G401.6 (cell line): ENCODE results near the gene GNPTAB.
"Not testable (repeated sequence)": the region's sequence is repeated elsewhere in the genome, so short reads cannot be mapped to it uniquely, and the experiment has no call there.

ENCODE experiments used
- FAIRE-seq: peaks from 2 replicates; lab custom pipeline; 2012; peaks lifted over from hg19 to GRCh38; lab: Jason Lieb, UNC

GNPTAB gene

GRCh38 chr12:101830367-101831325 is at the start of gene GNPTAB:
Gene GNPTAB (minus strand): TSS chr12:101830959. CDS start chr12:101830675, 284 bp downstream.
- no peak for FAIRE-seq

- no peak for FAIRE-seq
Measured at GRCh38 chr12:101878243-101878821, 47.6 kb upstream of the GNPTAB start.

GRCh38 chr12:101877806-101878242 is 47.1 kb upstream of the GNPTAB start:
- no peak for FAIRE-seq

- no peak for FAIRE-seq
Measured at GRCh38 chr12:101876861-101877805, 46.4 kb upstream of the GNPTAB start, which contains the start of gene DRAM1. Gene DRAM1 (plus strand): TSS chr12:101877580. CDS start chr12:101877790, 210 bp downstream.

- no peak for FAIRE-seq
Measured at GRCh38 chr12:101876322-101876860, 45.6 kb upstream of the GNPTAB start.

- FAIRE-seq: no peak
Measured at GRCh38 chr12:101875162-101875561, 44.4 kb upstream of the GNPTAB start.

GRCh38 chr12:101870925-101871324 is 40.2 kb upstream of the GNPTAB start:
- no peak for FAIRE-seq

- FAIRE-seq: not testable (repeated sequence)
Measured at GRCh38 chr12:101867619-101868018, 36.9 kb upstream of the GNPTAB start.

- no peak for FAIRE-seq
Measured at GRCh38 chr12:101866615-101867373, 36.0 kb upstream of the GNPTAB start.

GRCh38 chr12:101863981-101864380 is 33.2 kb upstream of the GNPTAB start:
- no peak for FAIRE-seq

- FAIRE-seq: no peak
Measured at GRCh38 chr12:101862245-101862644, 31.5 kb upstream of the GNPTAB start.

GRCh38 chr12:101861688-101862087 is 30.9 kb upstream of the GNPTAB start:
- not testable (repeated sequence) for FAIRE-seq

GRCh38 chr12:101859664-101860607 is 29.2 kb upstream of the GNPTAB start:
- no peak for FAIRE-seq

- FAIRE-seq: no peak
Measured at GRCh38 chr12:101858361-101858760, 27.6 kb upstream of the GNPTAB start.

- no peak for FAIRE-seq
Measured at GRCh38 chr12:101857043-101857558, 26.3 kb upstream of the GNPTAB start.

GRCh38 chr12:101856614-101857013 is 25.9 kb upstream of the GNPTAB start:
- FAIRE-seq: not testable (repeated sequence)

- no peak for FAIRE-seq
Measured at GRCh38 chr12:101855976-101856375, 25.2 kb upstream of the GNPTAB start.

- FAIRE-seq: no peak
Measured at GRCh38 chr12:101855364-101855884, 24.7 kb upstream of the GNPTAB start.

GRCh38 chr12:101854747-101855146 is 24.0 kb upstream of the GNPTAB start:
- FAIRE-seq: no peak
